Upper lobe of left lung (tissue), 6 donors: Measurements from ENCODE around the gene TNFAIP8L1. TPM values are rescaled to one million over a fixed set of nuclear protein-coding genes. Genes with fewer than 3 reads are reported as not detected.

ENCODE experiments used
- ATAC-seq, 2 donors: fragments of 200-7000 bp; cut with Tn5 transposase; one replicate each; pipeline ENCODE4 v1.9.1; 2022; ENCODE audit warnings: mild to moderate bottlenecking in 2 of 2, moderate library complexity in 2 of 2; ENCODE audit not compliant: low FRiP score in 2 of 2
- DNase-seq, 2 donors: peaks; one replicate each; pipeline ENCODE4 v3.0.0-alpha.2; 2019 to 2020
- H3K27ac ChIP-seq, 4 donors: fragments of 200-600 bp; sonication (generic); one replicate each; pipeline ENCODE4 v1.5.1; 2016 to 2019
- H3K27me3 ChIP-seq, 4 donors: fragments of 200-600 bp; sonication (generic); one replicate each; pipeline ENCODE4 v1.5.1; 2017 to 2019
- H3K36me3 ChIP-seq, 4 donors: fragments of 200-600 bp; sonication (generic); one replicate each; pipeline ENCODE4 v1.5.1; 2016 to 2019
- H3K4me1 ChIP-seq, 4 donors: fragments of 200-600 bp; sonication (generic); one replicate each; pipeline ENCODE4 v1.5.1; 2018 to 2019
- H3K4me3 ChIP-seq, 4 donors: fragments of 200-600 bp; sonication (generic); one replicate each; pipeline ENCODE4 v1.5.1; 2017 to 2019; ENCODE audit warnings: mild to moderate bottlenecking in 2 of 4, moderate library complexity in 1 of 4
- H3K9me3 ChIP-seq, 4 donors: fragments of 200-600 bp; sonication (generic); one replicate each; pipeline ENCODE4 v1.5.1; 2018 to 2019
- EP300 ChIP-seq, 4 donors: sonication (generic); formaldehyde crosslinking; IDR thresholded peaks; one replicate each; pipeline ENCODE4 v1.5.1; 2017; ENCODE audit warnings: antibody characterized with exemption in 4 of 4, control low read depth in 2 of 4
- POLR2A ChIP-seq, 4 donors: fragments of 450-650 bp; IDR thresholded peaks; one replicate each; pipeline ENCODE4 v1.5.1; 2016 to 2017; ENCODE audit warnings: antibody characterized with exemption in 4 of 4, mild to moderate bottlenecking in 2 of 4
- POLR2AphosphoS5 ChIP-seq, 2 donors: sonication (generic); formaldehyde crosslinking; IDR thresholded peaks; one replicate each; pipeline ENCODE4 v1.5.1; 2017; ENCODE audit warnings: antibody characterized with exemption in 2 of 2
- WGBS, 2 donors: methylation state at CpG; one replicate each; pipeline ENCODE4 v1.1.5; 2017 to 2018; 5-methylcytosine and 5-hydroxymethylcytosine counted together
- total RNA-seq, 6 donors: library from RNA; depleted of rRNA in 4 of 6; stranded (reverse); fragments of >200 nt in 4 of 6; gene quantifications; one replicate each; pipeline versions ENCODE4 v1.1.0 to v1.2.1, GENCODE V29; 2016 to 2021
- TF ChIP-seq, protein P1 (sequence below), 6 experiments: fragments of 450-650 bp in 4 of 6; fragments of 200-600 bp in 2 of 6; sonication (generic) in 2 of 6; IDR thresholded peaks; one replicate each; pipeline ENCODE4 v1.5.1; 2016 to 2019; ENCODE audit warnings: antibody characterized with exemption in 6 of 6
- donor health status: DM: no; HTN: no; CAD: no; lungs with moderate emphysema.
- donor health status: DM: no; HTN: yes; CAD: no; lungs with severe emphysema.

The TNFAIP8L1 gene
- total RNA-seq, 6 donors from 2014 or later, result 4.4 to 17.5 (median 11.4) TPM

GRCh38 chr19:4622695-4623421 lies 16.5 kb upstream of the TNFAIP8L1 start:
- no peaks in the 10 kb centered on the region for H3K9me3 ChIP-seq
- TF ChIP-seq POLR2AphosphoS5 (IDR thresholded peaks at IDR 0.05) (no peak), POLR2A (IDR thresholded peaks at IDR 0.05) (no peak), EP300 (IDR thresholded peaks at IDR 0.05) (no peak)
- TF ChIP-seq, protein P1, sequence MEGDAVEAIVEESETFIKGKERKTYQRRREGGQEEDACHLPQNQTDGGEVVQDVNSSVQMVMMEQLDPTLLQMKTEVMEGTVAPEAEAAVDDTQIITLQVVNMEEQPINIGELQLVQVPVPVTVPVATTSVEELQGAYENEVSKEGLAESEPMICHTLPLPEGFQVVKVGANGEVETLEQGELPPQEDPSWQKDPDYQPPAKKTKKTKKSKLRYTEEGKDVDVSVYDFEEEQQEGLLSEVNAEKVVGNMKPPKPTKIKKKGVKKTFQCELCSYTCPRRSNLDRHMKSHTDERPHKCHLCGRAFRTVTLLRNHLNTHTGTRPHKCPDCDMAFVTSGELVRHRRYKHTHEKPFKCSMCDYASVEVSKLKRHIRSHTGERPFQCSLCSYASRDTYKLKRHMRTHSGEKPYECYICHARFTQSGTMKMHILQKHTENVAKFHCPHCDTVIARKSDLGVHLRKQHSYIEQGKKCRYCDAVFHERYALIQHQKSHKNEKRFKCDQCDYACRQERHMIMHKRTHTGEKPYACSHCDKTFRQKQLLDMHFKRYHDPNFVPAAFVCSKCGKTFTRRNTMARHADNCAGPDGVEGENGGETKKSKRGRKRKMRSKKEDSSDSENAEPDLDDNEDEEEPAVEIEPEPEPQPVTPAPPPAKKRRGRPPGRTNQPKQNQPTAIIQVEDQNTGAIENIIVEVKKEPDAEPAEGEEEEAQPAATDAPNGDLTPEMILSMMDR (IDR thresholded peaks at IDR 0.05), result no peak
- H3K36me3 ChIP-seq, result no peaks in the 10 kb centered on the region
- 48 to 52% methylated on average over 12 of the region's 12 CpGs for WGBS, 2 donors
- ATAC-seq (peak in 1 of 2 donors; percentile 69), DNase-seq (no peak)
- H3K4me3 ChIP-seq, result no peak overlapping the region
- no peaks in the 10 kb centered on the region for H3K27me3 ChIP-seq
- no peaks in the 10 kb centered on the region for H3K4me1 ChIP-seq
- no peak overlapping the region for H3K27ac ChIP-seq

DNA sequence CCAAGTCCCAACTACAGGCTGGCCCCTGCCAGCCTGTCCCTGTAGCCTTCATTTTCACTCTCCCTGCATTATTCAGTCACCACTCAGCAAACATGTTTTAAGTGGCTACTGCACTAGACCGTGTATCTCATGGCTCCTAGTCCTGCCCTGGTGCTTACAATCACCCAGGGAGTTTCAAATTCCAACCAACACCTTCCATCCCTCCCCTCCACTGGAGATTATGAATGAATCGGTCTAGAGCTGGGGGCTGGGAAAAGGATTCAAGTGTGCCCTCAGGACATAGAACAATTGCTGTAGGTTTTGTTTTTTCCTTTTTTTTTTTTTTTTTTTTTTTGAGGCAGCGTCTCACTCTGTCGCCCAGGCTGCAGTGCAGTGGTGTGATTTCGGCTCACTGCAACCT lies 15.0 kb upstream of the TNFAIP8L1 start:
- Histone ChIP-seq H3K36me3 (no peaks in the 10 kb centered on the region), H3K4me1 (no peaks in the 10 kb centered on the region), H3K4me3 (no peak overlapping the region), H3K27ac (no peak overlapping the region), H3K27me3 (no peaks in the 10 kb centered on the region), H3K9me3 (no peaks in the 10 kb centered on the region)
- DNase-seq (no peak), ATAC-seq (no peak)
- TF ChIP-seq EP300 (IDR thresholded peaks at IDR 0.05) (no peak), POLR2A (IDR thresholded peaks at IDR 0.05) (no peak), POLR2AphosphoS5 (IDR thresholded peaks at IDR 0.05) (no peak)
- TF ChIP-seq, protein P1 (IDR thresholded peaks at IDR 0.05), result no peak
- 57 to 61% methylated on average over 5 of the region's 5 CpGs for WGBS, 2 donors

DNA sequence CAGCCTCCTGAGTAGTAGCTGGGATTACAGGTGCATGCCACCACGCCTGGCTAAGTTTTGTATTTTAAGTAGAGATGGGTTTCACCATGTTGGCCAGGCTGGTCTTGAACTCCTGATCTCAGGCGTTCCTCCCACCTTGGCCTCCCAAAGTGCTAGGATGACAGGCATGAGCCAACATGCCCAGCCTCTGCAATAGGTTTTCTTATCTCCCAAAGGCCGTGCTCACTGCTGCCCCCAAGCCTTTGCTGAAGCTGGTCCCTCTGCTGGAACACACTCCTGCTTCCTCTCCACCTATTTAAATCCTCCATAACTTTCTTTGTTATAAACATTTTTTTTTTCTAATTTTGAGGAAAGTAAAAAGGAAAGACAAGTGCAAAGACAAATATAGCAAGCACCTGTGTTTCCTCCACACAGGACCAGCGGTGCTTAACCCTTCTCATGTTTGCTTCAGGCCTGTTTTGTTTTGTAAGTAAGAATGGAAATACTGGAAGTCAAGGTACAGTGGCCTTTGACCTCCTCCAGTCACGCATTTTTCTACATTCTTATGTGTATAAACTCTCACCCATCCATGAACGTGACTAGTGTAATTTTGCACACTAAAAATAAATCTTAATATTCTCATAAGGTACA lies 14.5 kb upstream of the TNFAIP8L1 start:
- Histone ChIP-seq H3K4me1 (no peaks in the 10 kb centered on the region), H3K4me3 (no peak overlapping the region), H3K27me3 (no peaks in the 10 kb centered on the region), H3K9me3 (no peaks in the 10 kb centered on the region), H3K36me3 (no peaks in the 10 kb centered on the region), H3K27ac (no peak overlapping the region)
- ATAC-seq (no peak), DNase-seq (no peak)
- TF ChIP-seq POLR2A (IDR thresholded peaks at IDR 0.05) (no peak), POLR2AphosphoS5 (IDR thresholded peaks at IDR 0.05) (no peak), EP300 (IDR thresholded peaks at IDR 0.05) (no peak)
- TF ChIP-seq, protein P1 (IDR thresholded peaks at IDR 0.05), result no peak
- 52 to 53% methylated on average over 6 of the region's 6 CpGs for WGBS, 2 donors

GRCh38 chr19:4633140-4633967 lies 6.0 kb upstream of the TNFAIP8L1 start:
- H3K4me1 ChIP-seq, result peaks cover 13 to 34% (median 19%) of the 10 kb centered on the region in 4 donors
- peak; percentile 85 to 88 for ATAC-seq
- 34 to 45% methylated on average over 14 of the region's 14 CpGs for WGBS, 2 donors

More at GRCh38 chr19:4633140-4633967, 6.0 kb upstream of the TNFAIP8L1 start:
- peak in 1 of 2 donors; percentile 83 for DNase-seq
- Histone ChIP-seq H3K27me3 (no peaks in the 10 kb centered on the region), H3K36me3 (no peaks in the 10 kb centered on the region), H3K9me3 (no peaks in the 10 kb centered on the region), H3K27ac (peak overlapping the region in 1 of 4 donors; percentile 19), H3K4me3 (no peak overlapping the region)
- no peak for TF ChIP-seq POLR2AphosphoS5 (IDR thresholded peaks at IDR 0.05)
- TF ChIP-seq, protein P1 (IDR thresholded peaks at IDR 0.05), result peak; percentile 68 to 86 (median 76)
